G401.6 (cell line): Measurements from ENCODE around the gene LRRC58.

ENCODE experiments used
- FAIRE-seq: peaks from 2 replicates; lab custom pipeline; 2012; peaks lifted over from hg19 to GRCh38; lab: Jason Lieb, UNC

The LRRC58 gene

GRCh38 chr3:120276767-120277166, 72.4 kb downstream of the LRRC58 start:
- FAIRE-seq = no peak

GRCh38 chr3:120275618-120276017, 73.5 kb downstream of the LRRC58 start:
- FAIRE-seq = no peak

GRCh38 chr3:120274739-120275167, 74.4 kb downstream of the LRRC58 start:
- no peak for FAIRE-seq
